H1 (cell line): Measurements from ENCODE around the gene NCLN. TPM values are rescaled to one million over a fixed set of nuclear protein-coding genes. Genes with fewer than 3 reads are reported as not detected.

Experiments
- CTCF ChIA-PET: fragments of 300-600 bp; sonication (Branson Sonifier 250); formaldehyde crosslinking; loops from one replicate; lab custom pipeline; 2021; ENCODE audit not compliant: partially characterized antibody; lab: Charles Lee
- POLR2A ChIA-PET: fragments of 300-600 bp; sonication (Branson Sonifier 250); formaldehyde crosslinking; loops from one replicate; lab custom pipeline; 2021; ENCODE audit warnings: inconsistent platforms; ENCODE audit not compliant: partially characterized antibody; lab: Charles Lee
- DNase-seq, 2 experiments: peaks; one replicate each; pipeline versions ENCODE4 v3.0.0 to v3.0.0-alpha.2; 2010 to 2022; ENCODE audit warnings: low spot score in 2 of 2, low read depth in 1 of 2, mixed read lengths in 1 of 2
- FAIRE-seq: peaks from 2 replicates; lab custom pipeline; 2011; peaks lifted over from hg19 to GRCh38; lab: Jason Lieb, UNC
- H2AFZ ChIP-seq: 2 replicates; pipeline ENCODE4 v1.8.1; 2012; ENCODE audit warnings: low read length, inconsistent platforms
- H2AK5ac ChIP-seq: 2 replicates; pipeline ENCODE4 v1.6.1; 2013; ENCODE audit warnings: low read depth, low read length
- H2BK120ac ChIP-seq: replicated peaks from 2 replicates; pipeline ENCODE3; 2013; ENCODE audit warnings: low read depth, low read length, inconsistent platforms
- H2BK12ac ChIP-seq: 2 replicates; pipeline ENCODE4 v1.6.1; 2013; ENCODE audit warnings: low read depth, low read length
- H2BK15ac ChIP-seq: 2 replicates; pipeline ENCODE4 v1.6.1; 2013; ENCODE audit warnings: low read length
- H2BK20ac ChIP-seq: 2 replicates; pipeline ENCODE4 v1.6.1; 2013; ENCODE audit warnings: low read length
- H2BK5ac ChIP-seq: 2 replicates; pipeline ENCODE4 v1.6.1; 2013; ENCODE audit warnings: low read depth, low read length
- H3K14ac ChIP-seq: 2 replicates; pipeline ENCODE4 v1.6.1; 2013; ENCODE audit warnings: inconsistent platforms; ENCODE audit not compliant: insufficient read length
- H3K18ac ChIP-seq: 2 replicates; pipeline ENCODE4 v1.6.1; 2013; ENCODE audit warnings: low read length; ENCODE audit errors: extremely low read depth
- H3K23ac ChIP-seq: 2 replicates; pipeline ENCODE4 v1.6.1; 2013; ENCODE audit warnings: inconsistent platforms; ENCODE audit not compliant: insufficient read length
- H3K23me2 ChIP-seq: 2 replicates; pipeline ENCODE4 v1.6.1; 2013; ENCODE audit warnings: low read depth, low read length
- H3K27ac ChIP-seq: 2 replicates; pipeline ENCODE4 v1.6.1; 2011; ENCODE audit warnings: low read depth, low read length, inconsistent platforms
- H3K27me3 ChIP-seq, 4 experiments: replicated peaks in 1 of 4; 1 replicate in 1 of 4; 2 replicates in 3 of 4; pipeline versions ENCODE4 v1.6.1 to v1.8.1; 2011 to 2013; ENCODE audit warnings: low read length in 3 of 4, mild to moderate bottlenecking in 3 of 4, inconsistent platforms in 2 of 4, mixed read lengths in 2 of 4, moderate library complexity in 1 of 4; ENCODE audit not compliant: control insufficient read depth in 3 of 4, insufficient read depth in 3 of 4; ENCODE audit errors: extremely low read depth in 1 of 4
- H3K36me3 ChIP-seq, 4 experiments: 2 replicates each; pipeline versions ENCODE4 v1.6.1 to v1.8.1; 2011 to 2013; ENCODE audit warnings: mild to moderate bottlenecking in 4 of 4, low read length in 3 of 4, moderate library complexity in 2 of 4, control low read depth in 1 of 4, inconsistent platforms in 1 of 4; ENCODE audit not compliant: insufficient read depth in 4 of 4, control insufficient read depth in 2 of 4
- H3K4ac ChIP-seq: replicated peaks from 2 replicates; pipeline ENCODE3; 2013; ENCODE audit warnings: low read length, low read depth, mixed read lengths, inconsistent platforms; ENCODE audit not compliant: insufficient read length
- H3K4me1 ChIP-seq, 4 experiments: replicated peaks in 1 of 4; 1 replicate in 1 of 4; 2 replicates in 3 of 4; pipeline versions ENCODE4 v1.6.1 to v1.8.1; 2011 to 2013; ENCODE audit warnings: low read length in 3 of 4, inconsistent platforms in 2 of 4, mixed read lengths in 1 of 4; ENCODE audit not compliant: insufficient read depth in 4 of 4, control insufficient read depth in 3 of 4
- H3K4me2 ChIP-seq, 2 experiments: 2 replicates each; pipeline versions ENCODE4 v1.6.1 to v1.8.1; 2011 to 2013; ENCODE audit warnings: low read depth in 2 of 2, low read length in 2 of 2, control low read depth in 1 of 2, inconsistent platforms in 1 of 2, mild to moderate bottlenecking in 1 of 2; ENCODE audit not compliant: insufficient read depth in 1 of 2
- H3K4me3 ChIP-seq, 4 experiments: fragments of 200-600, 300-600 bp in 1 of 4; sonication (generic), shearing (Covaris generic), sonication (Bioruptor Twin) in 1 of 4; 2 replicates each; pipeline versions ENCODE4 v1.5.1 to v1.8.1; 2011 to 2016; ENCODE audit warnings: low read length in 4 of 4, low read depth in 3 of 4, control low read depth in 2 of 4, inconsistent platforms in 2 of 4, mild to moderate bottlenecking in 2 of 4, mixed read lengths in 1 of 4, moderate library complexity in 1 of 4; ENCODE audit not compliant: insufficient read depth in 2 of 4; ENCODE audit errors: extremely low read depth in 1 of 4
- H3K56ac ChIP-seq: replicated peaks from 2 replicates; pipeline ENCODE3; 2013; ENCODE audit warnings: low read depth, mild to moderate bottlenecking, mixed read lengths, low read length, inconsistent platforms; ENCODE audit not compliant: insufficient read length
- H3K79me1 ChIP-seq: 2 replicates; pipeline ENCODE4 v1.6.1; 2013; ENCODE audit warnings: low read depth, low read length, control low read depth
- H3K79me2 ChIP-seq, 2 experiments: 2 replicates each; pipeline versions ENCODE4 v1.6.1 to v1.8.1; 2012 to 2013; ENCODE audit warnings: low read length in 2 of 2, mild to moderate bottlenecking in 2 of 2, inconsistent platforms in 1 of 2; ENCODE audit not compliant: insufficient read depth in 2 of 2, control insufficient read depth in 1 of 2
- H3K9ac ChIP-seq, 4 experiments: replicated peaks in 1 of 4; 1 replicate in 1 of 4; 2 replicates in 3 of 4; pipeline versions ENCODE4 v1.6.1 to v1.8.1; 2011 to 2013; ENCODE audit warnings: low read depth in 3 of 4, low read length in 3 of 4, control low read depth in 2 of 4, mild to moderate bottlenecking in 2 of 4, moderate library complexity in 2 of 4, inconsistent platforms in 1 of 4; ENCODE audit errors: extremely low read depth in 1 of 4
- H3K9me3 ChIP-seq, 2 experiments: 2 replicates each; pipeline versions ENCODE4 v1.6.1 to v1.8.1; 2012 to 2013; ENCODE audit warnings: mild to moderate bottlenecking in 2 of 2, moderate library complexity in 2 of 2, control low read depth in 1 of 2, inconsistent platforms in 1 of 2, low read depth in 1 of 2, low read length in 1 of 2, mixed read lengths in 1 of 2; ENCODE audit not compliant: insufficient read depth in 2 of 2
- H4K20me1 ChIP-seq, 2 experiments: replicated peaks in 1 of 2; 2 replicates each; pipeline versions ENCODE3 to v1.8.1; 2011 to 2013; ENCODE audit warnings: inconsistent platforms in 2 of 2, low read length in 2 of 2, mild to moderate bottlenecking in 1 of 2; ENCODE audit not compliant: insufficient read depth in 2 of 2, control insufficient read depth in 1 of 2
- H4K5ac ChIP-seq: 2 replicates; pipeline ENCODE4 v1.6.1; 2013; ENCODE audit warnings: low read length, low read depth, mixed read lengths, inconsistent platforms; ENCODE audit not compliant: insufficient read length
- H4K8ac ChIP-seq: 2 replicates; pipeline ENCODE4 v1.8.0; 2013; ENCODE audit warnings: mild to moderate bottlenecking, moderate library complexity, low read length, inconsistent platforms; ENCODE audit not compliant: insufficient read depth; ENCODE audit errors: extremely low read depth
- H4K91ac ChIP-seq: replicated peaks from 2 replicates; pipeline ENCODE3; 2013; ENCODE audit warnings: low read length, mixed read lengths, inconsistent platforms; ENCODE audit not compliant: insufficient read length
- EZH2 ChIP-seq: fragments of 200-600 bp; sonication (generic); IDR thresholded peaks from 2 replicates; pipeline ENCODE4 v1.7.1; 2012; ENCODE audit warnings: low read depth, mild to moderate bottlenecking, moderate library complexity, low read length, inconsistent platforms; ENCODE audit not compliant: severe bottlenecking
- KDM5A ChIP-seq: fragments of 200-600 bp; IDR thresholded peaks from 2 replicates; pipeline ENCODE4 v1.7.1; 2012; ENCODE audit warnings: mild to moderate bottlenecking, low read length, inconsistent platforms, mixed read lengths
- SP2 ChIP-seq: IDR thresholded peaks from 2 replicates; pipeline ENCODE4 v1.6.1; 2012; ENCODE audit warnings: mild to moderate bottlenecking, low read length, inconsistent platforms
- SRF ChIP-seq: IDR thresholded peaks from 2 replicates; pipeline ENCODE4 v1.6.1; 2011; ENCODE audit warnings: mild to moderate bottlenecking, low read depth, low read length, moderate library complexity
- WGBS, 2 experiments: shearing (Covaris generic) in 1 of 2; methylation state at CpG; one replicate each; pipeline versions ENCODE4 v1.1.6 to v1.1.7; 2013 to 2015; ENCODE audit warnings: low lambda C conversion rate in 2 of 2, mixed read lengths in 2 of 2, inconsistent platforms in 1 of 2, low coverage in 1 of 2, missing lambda C conversion rate in 1 of 2; ENCODE audit not compliant: insufficient replicate concordance in 2 of 2, insufficient coverage in 1 of 2, insufficient read length in 1 of 2; ENCODE audit errors: extremely low coverage in 1 of 2, missing lambda C conversion rate in 1 of 2; 5-methylcytosine and 5-hydroxymethylcytosine counted together
- polyA plus RNA-seq, 7 experiments: library from polyadenylated mRNA; depleted of rRNA in 3 of 7; stranded (reverse) in 5 of 7; unstranded in 2 of 7; fragments of >200 nt in 5 of 7; fragments of 200-250 nt in 2 of 7; gene quantifications; 1 replicate in 5 of 7; 2 replicates in 1 of 7; 4 replicates in 1 of 7; pipeline versions ENCODE4 v1.2.1 to v1.2.3, GENCODE V29; 2011 to 2013; ENCODE audit warnings: missing spikeins in 2 of 7, mixed read lengths in 2 of 7
- total RNA-seq: library from RNA; stranded (reverse); fragmentation: NEBNext Ultra II Directional; extraction: Animal tissue kit (Norgen Biotek cat#: 25700); gene quantifications from 2 replicates; pipeline ENCODE4 v1.2.1, GENCODE V29; 2021
- TF ChIP-seq, protein P1 (sequence below): IDR thresholded peaks from 2 replicates; pipeline ENCODE4 v1.6.1; 2012; ENCODE audit warnings: inconsistent platforms

NCLN gene
- total and polyA plus RNA-seq, 2 of the 8 experiments (the other 6 are each of a cell fraction or from before 2014, with no cell fraction given), result 89.2 to 103 TPM

DNA sequence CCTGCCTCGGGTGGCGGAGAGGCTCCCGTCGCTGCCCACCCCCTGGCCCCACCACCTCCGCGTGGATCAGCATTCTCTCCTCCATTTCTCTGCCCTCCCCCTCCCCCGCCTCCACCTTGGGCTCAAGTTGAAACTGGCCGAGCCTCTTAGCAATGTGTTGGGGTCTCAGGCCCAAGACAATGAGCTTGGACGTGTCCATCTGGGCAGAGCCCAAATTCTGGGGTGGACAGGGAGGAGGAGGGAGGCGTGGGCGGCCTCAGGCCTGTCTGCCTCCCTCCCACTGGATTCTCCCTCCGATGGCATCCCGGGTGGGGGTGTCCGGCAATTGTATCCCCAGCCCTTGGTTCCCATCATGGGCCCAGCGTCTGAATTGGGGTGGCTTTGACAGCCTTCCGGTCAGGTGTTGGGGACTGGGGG lies 40.0 kb downstream of the NCLN start:
- Histone ChIP-seq H3K4me3 (peak overlapping the region; percentile 45 to 92 (median 64)), H3K4me2 (peak overlapping the region; percentile 43 to 79)

More for the DNA sequence above, 40.0 kb downstream of the NCLN start:
- CTCF ChIA-PET, result no interaction called here
- no peak overlapping the region for H4K8ac ChIP-seq
- H3K18ac ChIP-seq, result peak overlapping the region; percentile 32; the same call in 1 of the 2 replicates
- no peak overlapping the region for H2AK5ac ChIP-seq
- H3K56ac ChIP-seq, result no peak overlapping the region
- H3K9me3 ChIP-seq, result no peaks in the 10 kb centered on the region
- peaks cover 0 to 3% (median 0%) of the 10 kb centered on the region in 4 experiments; a peak in 1 of 7 replicates for H3K27me3 ChIP-seq
- peaks cover 7 to 12% of the 10 kb centered on the region in 2 experiments for H4K20me1 ChIP-seq
- peaks cover 7% of the 10 kb centered on the region; the same call in 1 of the 2 replicates for H3K23me2 ChIP-seq
- no peak overlapping the region for H3K4ac ChIP-seq
- TF ChIP-seq SRF (no peak), SP2 (no peak), EZH2 (no peak), KDM5A (no peak)
- TF ChIP-seq, protein P1, sequence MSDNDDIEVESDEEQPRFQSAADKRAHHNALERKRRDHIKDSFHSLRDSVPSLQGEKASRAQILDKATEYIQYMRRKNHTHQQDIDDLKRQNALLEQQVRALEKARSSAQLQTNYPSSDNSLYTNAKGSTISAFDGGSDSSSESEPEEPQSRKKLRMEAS, result no peak
- no peak overlapping the region for H2AFZ ChIP-seq
- H4K91ac ChIP-seq, result no peak overlapping the region
- H3K79me1 ChIP-seq, result no peaks in the 10 kb centered on the region
- WGBS, 2 experiments, result 48% methylated on average over 10 of the region's 16 CpGs; no CpG with 5 or more reads in 1 of the 2 experiments
- no peak overlapping the region for H2BK120ac ChIP-seq
- H3K9ac ChIP-seq, result no peak overlapping the region
- POLR2A ChIA-PET, result interaction anchor here (1.1 to 1.5 kb wide), 3 partner anchors 14 to 17 kb away, joined by 3 to 5 read pairs (median 4); no protein-coding TSS in a partner anchor
- no peak overlapping the region for H3K23ac ChIP-seq
- H3K27ac ChIP-seq, result no peak overlapping the region
- H2BK15ac ChIP-seq, result no peak overlapping the region
- H2BK5ac ChIP-seq, result no peak overlapping the region
- H3K4me1 ChIP-seq, result peaks cover 6 to 15% (median 9%) of the 10 kb centered on the region in 4 experiments
- no peak overlapping the region for H3K14ac ChIP-seq
- no peaks in the 10 kb centered on the region for H3K79me2 ChIP-seq
- no peak overlapping the region for H2BK12ac ChIP-seq
- FAIRE-seq (no peak), DNase-seq (no peak)
- no peaks in the 10 kb centered on the region for H3K36me3 ChIP-seq
- no peak overlapping the region for H2BK20ac ChIP-seq
- no peak overlapping the region for H4K5ac ChIP-seq
